ENCODE results near the gene SPRED2. TPM values are rescaled to one million over a fixed set of nuclear protein-coding genes. Genes with fewer than 3 reads are reported as not detected.

Gene SPRED2
- total RNA-seq, 2 donors from 2014 or later: 21.9 to 22.3 TPM

GRCh38 chr2:65477590-65477989 is 45.2 kb upstream of the SPRED2 start:
- no peaks in the 10 kb centered on the region for H3K9me3 ChIP-seq
- no peak for TF ChIP-seq CTCF (IDR thresholded peaks at IDR 0.05)
- ATAC-seq (ENCODE audit: insufficient number of reproducible peaks, low FRiP score, low read depth): no peak

GRCh38 chr2:65476778-65477177 is 44.4 kb upstream of the SPRED2 start:
- TF ChIP-seq CTCF (IDR thresholded peaks at IDR 0.05): no peak
- ATAC-seq (ENCODE audit: insufficient number of reproducible peaks, low FRiP score, low read depth): no peak
- H3K27me3 ChIP-seq (replicated peaks; ENCODE audit: insufficient read depth): no peaks in the 10 kb centered on the region

More at GRCh38 chr2:65477590-65477989, 45.2 kb upstream of the SPRED2 start:
- no peak overlapping the region for H3K4me3 ChIP-seq
- DNase-seq (ENCODE audit: low spot score): no peak
- H3K27me3 ChIP-seq (replicated peaks; ENCODE audit: insufficient read depth): no peaks in the 10 kb centered on the region
- no peak overlapping the region for H3K27ac ChIP-seq
- H3K36me3 ChIP-seq: no peaks in the 10 kb centered on the region
- H3K4me1 ChIP-seq (ENCODE audit: control insufficient read depth in 1 of 2, low read depth in 2 of 2): no peaks in the 10 kb centered on the region

GRCh38 chr2:65475000-65475399 is 42.6 kb upstream of the SPRED2 start:
- Histone ChIP-seq H3K4me3 (no peak overlapping the region), H3K4me1 (ENCODE audit: control insufficient read depth in 1 of 2, low read depth in 2 of 2) (no peaks in the 10 kb centered on the region), H3K36me3 (no peaks in the 10 kb centered on the region), H3K9me3 (no peaks in the 10 kb centered on the region), H3K27ac (no peak overlapping the region), H3K27me3 (replicated peaks; ENCODE audit: insufficient read depth) (no peaks in the 10 kb centered on the region)
- DNase-seq (ENCODE audit: low spot score) (no peak), ATAC-seq (ENCODE audit: insufficient number of reproducible peaks, low FRiP score, low read depth) (no peak)
- no peak for TF ChIP-seq CTCF (IDR thresholded peaks at IDR 0.05)

More at GRCh38 chr2:65476778-65477177, 44.4 kb upstream of the SPRED2 start:
- no peak overlapping the region for H3K4me3 ChIP-seq
- no peaks in the 10 kb centered on the region for H3K4me1 ChIP-seq (ENCODE audit: control insufficient read depth in 1 of 2, low read depth in 2 of 2)
- no peak overlapping the region for H3K27ac ChIP-seq
- no peaks in the 10 kb centered on the region for H3K36me3 ChIP-seq
- no peak for DNase-seq (ENCODE audit: low spot score)
- no peaks in the 10 kb centered on the region for H3K9me3 ChIP-seq

- no peak for DNase-seq (ENCODE audit: low spot score)
- Histone ChIP-seq H3K9me3 (no peaks in the 10 kb centered on the region), H3K27me3 (replicated peaks; ENCODE audit: insufficient read depth) (no peaks in the 10 kb centered on the region), H3K4me1 (ENCODE audit: control insufficient read depth in 1 of 2, low read depth in 2 of 2) (no peaks in the 10 kb centered on the region), H3K4me3 (no peak overlapping the region), H3K36me3 (no peaks in the 10 kb centered on the region), H3K27ac (no peak overlapping the region)
- no peak for TF ChIP-seq CTCF (IDR thresholded peaks at IDR 0.05)
- no peak for ATAC-seq (ENCODE audit: insufficient number of reproducible peaks, low FRiP score, low read depth)
These were observed 40.6 kb upstream of the SPRED2 start for GRCh38 chr2:65473045-65473444.

- Histone ChIP-seq H3K27me3 (replicated peaks; ENCODE audit: insufficient read depth) (no peaks in the 10 kb centered on the region), H3K4me1 (ENCODE audit: control insufficient read depth in 1 of 2, low read depth in 2 of 2) (no peaks in the 10 kb centered on the region), H3K36me3 (no peaks in the 10 kb centered on the region), H3K27ac (no peak overlapping the region), H3K4me3 (no peak overlapping the region), H3K9me3 (no peaks in the 10 kb centered on the region)
- DNase-seq (ENCODE audit: low spot score) (no peak), ATAC-seq (ENCODE audit: insufficient number of reproducible peaks, low FRiP score, low read depth) (no peak)
- TF ChIP-seq CTCF (IDR thresholded peaks at IDR 0.05): no peak
These were observed 39.0 kb upstream of the SPRED2 start for GRCh38 chr2:65471409-65471808.
